ENCODE results near the gene SMIM35.

SMIM35 gene

GRCh38 chr11:118086913-118087768 is at the start of gene SMIM35:
Gene SMIM35, minus strand, starts transcription at chr11:118086963. Its CDS starts 206 bp downstream, at chr11:118086757.
- DNase-seq: peak; percentile 15

- no peak for DNase-seq
Measured at GRCh38 chr11:118136341-118136740, 49.6 kb upstream of the SMIM35 start.

- DNase-seq: no peak
Measured at GRCh38 chr11:118135796-118136165, 49.0 kb upstream of the SMIM35 start.

GRCh38 chr11:118135051-118135795 is 48.5 kb upstream of the SMIM35 start:
- no peak for DNase-seq

- no peak for DNase-seq
Measured at GRCh38 chr11:118133816-118134215, 47.1 kb upstream of the SMIM35 start.

- no peak for DNase-seq
Measured at GRCh38 chr11:118132385-118133151, 45.8 kb upstream of the SMIM35 start.

GRCh38 chr11:118129471-118130172 is 42.9 kb upstream of the SMIM35 start:
- no peak for DNase-seq

- DNase-seq: no peak
Measured at GRCh38 chr11:118128721-118129470, 42.1 kb upstream of the SMIM35 start.

- no peak for DNase-seq
Measured at GRCh38 chr11:118128310-118128709, 41.5 kb upstream of the SMIM35 start.

GRCh38 chr11:118126082-118126838 is 39.5 kb upstream of the SMIM35 start:
- no peak for DNase-seq

- no peak for DNase-seq
Measured at GRCh38 chr11:118124929-118125535, 38.3 kb upstream of the SMIM35 start.

- DNase-seq: no peak
Measured at GRCh38 chr11:118120793-118121192, 34.0 kb upstream of the SMIM35 start.

GRCh38 chr11:118117790-118118601 is 31.2 kb upstream of the SMIM35 start:
- DNase-seq: no peak

GRCh38 chr11:118115048-118115447 is 28.3 kb upstream of the SMIM35 start:
- DNase-seq: no peak

- no peak for DNase-seq
Measured at GRCh38 chr11:118114266-118114665, 27.5 kb upstream of the SMIM35 start.

GRCh38 chr11:118112711-118113430 is 26.1 kb upstream of the SMIM35 start:
- no peak for DNase-seq

GRCh38 chr11:118111744-118112035 is 24.9 kb upstream of the SMIM35 start:
- no peak for DNase-seq

GRCh38 chr11:118111019-118111743 is 24.4 kb upstream of the SMIM35 start:
- DNase-seq: no peak

GRCh38 chr11:118109231-118109630 is 22.5 kb upstream of the SMIM35 start:
- no peak for DNase-seq

All from COR-L47 (cell line).